ENCODE results near the gene TNIK.

DNA sequence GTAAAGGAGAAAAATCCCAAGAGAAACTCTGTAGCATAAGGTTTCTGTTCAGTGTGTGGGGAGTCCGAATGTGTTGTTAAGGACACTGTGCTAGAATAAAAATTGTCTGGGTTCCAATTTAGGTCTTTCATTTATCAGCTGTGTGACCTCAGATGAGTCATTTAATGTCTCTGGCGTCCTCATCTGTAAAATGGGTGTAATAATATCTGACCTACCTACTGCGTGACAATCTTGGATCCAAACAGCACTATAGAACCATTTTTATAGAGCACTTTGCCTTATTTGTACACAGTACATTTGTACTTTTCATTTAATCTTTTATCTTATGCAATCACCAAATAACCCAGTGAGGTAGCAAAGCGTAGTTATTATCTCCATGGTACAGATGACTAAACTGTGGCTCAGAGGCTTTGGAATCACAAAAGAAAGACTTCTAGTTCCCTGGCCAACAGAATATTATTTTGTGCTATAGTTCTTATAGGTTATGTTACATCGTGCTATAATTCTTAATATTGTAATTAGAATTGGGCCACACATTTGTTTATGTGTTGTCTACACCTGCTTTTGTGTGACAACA lies 46.6 kb upstream of the TNIK start:
- TF ChIP-seq, protein P1, sequence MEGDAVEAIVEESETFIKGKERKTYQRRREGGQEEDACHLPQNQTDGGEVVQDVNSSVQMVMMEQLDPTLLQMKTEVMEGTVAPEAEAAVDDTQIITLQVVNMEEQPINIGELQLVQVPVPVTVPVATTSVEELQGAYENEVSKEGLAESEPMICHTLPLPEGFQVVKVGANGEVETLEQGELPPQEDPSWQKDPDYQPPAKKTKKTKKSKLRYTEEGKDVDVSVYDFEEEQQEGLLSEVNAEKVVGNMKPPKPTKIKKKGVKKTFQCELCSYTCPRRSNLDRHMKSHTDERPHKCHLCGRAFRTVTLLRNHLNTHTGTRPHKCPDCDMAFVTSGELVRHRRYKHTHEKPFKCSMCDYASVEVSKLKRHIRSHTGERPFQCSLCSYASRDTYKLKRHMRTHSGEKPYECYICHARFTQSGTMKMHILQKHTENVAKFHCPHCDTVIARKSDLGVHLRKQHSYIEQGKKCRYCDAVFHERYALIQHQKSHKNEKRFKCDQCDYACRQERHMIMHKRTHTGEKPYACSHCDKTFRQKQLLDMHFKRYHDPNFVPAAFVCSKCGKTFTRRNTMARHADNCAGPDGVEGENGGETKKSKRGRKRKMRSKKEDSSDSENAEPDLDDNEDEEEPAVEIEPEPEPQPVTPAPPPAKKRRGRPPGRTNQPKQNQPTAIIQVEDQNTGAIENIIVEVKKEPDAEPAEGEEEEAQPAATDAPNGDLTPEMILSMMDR (conservative IDR thresholded peaks at IDR 0.05; ENCODE audit: low read depth, low read length), result no peak
- no peak for TF ChIP-seq EZH2 (IDR thresholded peaks at IDR 0.05; ENCODE audit: borderline replicate concordance, low read depth, low read length, poor library complexity, severe bottlenecking)

Measured in A673 (cell line).